ENCODE results near the gene GPR148. TPM values are rescaled to one million over a fixed set of nuclear protein-coding genes. Genes with fewer than 3 reads are reported as not detected.

Gene GPR148
- total RNA-seq, 2 experiments from 2014 or later = not detected

- peaks cover 11% of the 10 kb centered on the region for H3K4me1 ChIP-seq (ENCODE audit: insufficient read depth, low read length, poor library complexity, severe bottlenecking)
- ChIA-PET CTCF (ENCODE audit: unreplicated experiment) (no interaction called here), POLR2A (no interaction called here)
- peak overlapping the region; percentile 61 for H3K4me2 ChIP-seq (ENCODE audit: low read length)
- intact Hi-C loops (cut with micrococcal nuclease; ENCODE audit: unreplicated experiment) = no loop called here
- peak overlapping the region; percentile 74; the same call in 1 of the 2 replicates for H2AFZ ChIP-seq (ENCODE audit: low read length)
- H3K36me3 ChIP-seq (ENCODE audit: insufficient read depth, low read length) = no peaks in the 10 kb centered on the region
- peak overlapping the region; percentile 62 for H3K4me3 ChIP-seq (ENCODE audit: low read depth, low read length, poor library complexity, severe bottlenecking)
- no peaks in the 10 kb centered on the region for H3K9me2 ChIP-seq (ENCODE audit: insufficient read depth, low read length)
- no peak overlapping the region for H3K27ac ChIP-seq (ENCODE audit: low read depth, low read length, poor library complexity, severe bottlenecking)
- BruUV-seq (replicated peaks) = no TSS peak
- H4K20me1 ChIP-seq (ENCODE audit: insufficient read depth, low read length) = no peaks in the 10 kb centered on the region
- no peak for DNase-seq (ENCODE audit: low spot score)
- H3K79me2 ChIP-seq (ENCODE audit: insufficient read depth, low read depth, low read length) = no peaks in the 10 kb centered on the region
- no peak for TF ChIP-seq CTCF (conservative IDR thresholded peaks at IDR 0.05; ENCODE audit: low read length)
- no peak for TF ChIP-seq EZH2phosphoT487 (IDR thresholded peaks at IDR 0.05; ENCODE audit: borderline replicate concordance, low read depth, low read length)
- H3K9me3 ChIP-seq (ENCODE audit: low read length) = no peaks in the 10 kb centered on the region
Observed at GRCh38 chr2:130726614-130727180, 2.2 kb upstream of the GPR148 start.

- DNase-seq (ENCODE audit: low spot score) = peak; percentile 88
- no peaks in the 10 kb centered on the region for H3K36me3 ChIP-seq (ENCODE audit: insufficient read depth, low read length)
- BruUV-seq (replicated peaks) = no TSS peak
- CTCF ChIA-PET (ENCODE audit: unreplicated experiment) = no interaction called here
- H3K9me3 ChIP-seq (ENCODE audit: low read length) = no peaks in the 10 kb centered on the region
- H3K27ac ChIP-seq (ENCODE audit: low read depth, low read length, poor library complexity, severe bottlenecking) = no peak overlapping the region
- H3K79me2 ChIP-seq (ENCODE audit: insufficient read depth, low read depth, low read length) = no peaks in the 10 kb centered on the region
- POLR2A ChIA-PET = no interaction called here
- TF ChIP-seq EZH2phosphoT487 (IDR thresholded peaks at IDR 0.05; ENCODE audit: borderline replicate concordance, low read depth, low read length) (no peak), CTCF (conservative IDR thresholded peaks at IDR 0.05; ENCODE audit: low read length) (no peak)
- H3K9me2 ChIP-seq (ENCODE audit: insufficient read depth, low read length) = no peaks in the 10 kb centered on the region
- H3K4me1 ChIP-seq (ENCODE audit: insufficient read depth, low read length, poor library complexity, severe bottlenecking) = peaks cover 11% of the 10 kb centered on the region
- peak overlapping the region; percentile 62 for H3K4me3 ChIP-seq (ENCODE audit: low read depth, low read length, poor library complexity, severe bottlenecking)
- no peaks in the 10 kb centered on the region for H4K20me1 ChIP-seq (ENCODE audit: insufficient read depth, low read length)
- H3K4me2 ChIP-seq (ENCODE audit: low read length) = peak overlapping the region; percentile 61
- intact Hi-C loops (cut with micrococcal nuclease; ENCODE audit: unreplicated experiment) = no loop called here
- peak overlapping the region; percentile 74 for H2AFZ ChIP-seq (ENCODE audit: low read length)
Observed at GRCh38 chr2:130727286-130727924, 1.5 kb upstream of the GPR148 start.

DNA sequence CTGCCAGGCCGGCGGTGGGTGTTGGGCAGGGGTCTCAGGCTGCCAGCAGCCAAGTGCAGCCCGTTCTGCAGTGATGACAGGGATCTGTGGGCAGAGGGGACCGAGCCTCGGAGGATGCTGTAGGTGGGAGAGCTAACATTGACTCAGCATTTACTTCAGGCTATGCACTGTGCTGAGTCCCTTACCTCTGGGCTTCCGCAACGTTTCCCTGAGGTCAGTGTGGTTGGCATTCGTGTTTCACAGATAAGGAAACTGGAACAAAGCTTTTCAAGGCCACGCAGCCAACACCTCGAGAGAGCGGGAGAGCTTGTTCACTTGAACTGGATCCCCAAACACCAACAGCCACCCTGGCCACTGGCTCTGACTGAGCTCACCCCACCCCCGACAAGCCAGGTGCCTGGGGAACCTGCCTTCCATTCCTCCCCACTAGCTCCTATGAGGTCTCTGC, 839 bp upstream of the GPR148 start:
- Histone ChIP-seq H3K27ac (ENCODE audit: low read depth, low read length, poor library complexity, severe bottlenecking) (no peak overlapping the region), H3K4me1 (ENCODE audit: insufficient read depth, low read length, poor library complexity, severe bottlenecking) (peaks cover 11% of the 10 kb centered on the region), H3K9me3 (ENCODE audit: low read length) (no peaks in the 10 kb centered on the region), H3K4me3 (ENCODE audit: low read depth, low read length, poor library complexity, severe bottlenecking) (peak overlapping the region; percentile 62), H3K4me2 (ENCODE audit: low read length) (peak overlapping the region; percentile 61), H3K9me2 (ENCODE audit: insufficient read depth, low read length) (no peaks in the 10 kb centered on the region), H3K79me2 (ENCODE audit: insufficient read depth, low read depth, low read length) (no peaks in the 10 kb centered on the region), H4K20me1 (ENCODE audit: insufficient read depth, low read length) (no peaks in the 10 kb centered on the region), H2AFZ (ENCODE audit: low read length) (peak overlapping the region; percentile 74), H3K36me3 (ENCODE audit: insufficient read depth, low read length) (no peaks in the 10 kb centered on the region)
- DNase-seq (ENCODE audit: low spot score) = peak; percentile 17
- TF ChIP-seq CTCF (conservative IDR thresholded peaks at IDR 0.05; ENCODE audit: low read length) = no peak
- TF ChIP-seq EZH2phosphoT487 (IDR thresholded peaks at IDR 0.05; ENCODE audit: borderline replicate concordance, low read depth, low read length) = no peak
- BruUV-seq (replicated peaks) = no TSS peak
- ChIA-PET CTCF (ENCODE audit: unreplicated experiment) (no interaction called here), POLR2A (interaction anchor here (0.6 kb wide), 1 partner anchor 376 kb away, joined by 3 read pairs; no protein-coding TSS in a partner anchor)
- intact Hi-C loops (cut with micrococcal nuclease; ENCODE audit: unreplicated experiment) = no loop called here

Data from OCI-LY7 (cell line).